ENCODE data around the gene TFPT.

TFPT gene, protein sequence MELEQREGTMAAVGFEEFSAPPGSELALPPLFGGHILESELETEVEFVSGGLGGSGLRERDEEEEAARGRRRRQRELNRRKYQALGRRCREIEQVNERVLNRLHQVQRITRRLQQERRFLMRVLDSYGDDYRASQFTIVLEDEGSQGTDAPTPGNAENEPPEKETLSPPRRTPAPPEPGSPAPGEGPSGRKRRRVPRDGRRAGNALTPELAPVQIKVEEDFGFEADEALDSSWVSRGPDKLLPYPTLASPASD

DNA sequence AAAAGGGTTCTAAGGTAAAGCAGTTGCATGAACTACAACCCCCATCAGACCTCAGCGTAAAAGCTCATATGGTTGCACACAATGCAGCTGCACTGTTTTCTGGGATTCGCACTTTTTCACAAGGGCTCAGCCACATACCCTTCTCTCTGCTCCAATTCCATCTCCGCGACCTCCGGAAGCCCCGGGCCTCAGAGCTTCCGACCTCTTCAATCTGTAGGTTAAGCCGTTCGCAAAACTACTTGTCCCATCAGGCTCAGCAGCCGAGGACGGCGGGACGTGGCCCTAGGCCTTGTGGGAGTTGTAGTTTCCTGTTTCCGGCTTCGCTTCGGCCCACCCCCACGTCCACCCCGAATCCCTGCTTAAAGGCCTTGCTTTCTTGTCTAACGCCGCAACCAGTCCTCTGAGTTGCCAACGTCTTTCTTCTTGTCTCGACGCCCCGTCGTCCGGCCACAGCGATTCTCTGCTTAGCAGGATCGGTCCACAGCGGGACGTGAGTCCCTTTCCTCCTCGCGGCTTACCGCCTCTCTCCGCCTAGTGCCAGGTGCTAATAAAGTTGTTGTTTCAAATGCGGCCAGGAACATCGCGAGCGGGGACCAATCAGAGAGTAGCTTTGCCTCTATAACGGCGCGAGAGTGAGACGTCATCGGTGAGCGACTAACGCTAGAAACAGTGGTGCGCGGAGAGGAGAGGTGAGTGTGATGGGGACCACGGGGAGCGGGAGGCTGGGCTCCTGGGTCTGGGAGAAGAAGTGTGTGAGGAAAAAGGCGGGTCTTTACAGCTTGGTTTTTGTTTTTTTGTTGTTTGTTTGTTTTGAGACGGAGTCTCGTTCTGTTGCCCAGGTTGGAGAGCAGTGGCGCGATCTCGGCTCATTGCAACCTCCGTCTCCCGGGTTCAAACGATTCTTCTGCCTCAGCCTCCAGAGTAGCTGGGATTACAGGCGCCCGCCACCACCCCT is at the start of gene TFPT, which contains the start of gene PRPF31:
TFPT (minus strand) TSS at position 549 of the 955 bp plus-strand sequence; CDS start at position 161, 388 bp downstream.
PRPF31 (plus strand) TSS at position 646 of the 955 bp plus-strand sequence. CDS start 2,525 bp downstream, outside the sequence.
- DNase-seq (ENCODE audit: low read depth, low spot score) = peak; percentile 96

DNA sequence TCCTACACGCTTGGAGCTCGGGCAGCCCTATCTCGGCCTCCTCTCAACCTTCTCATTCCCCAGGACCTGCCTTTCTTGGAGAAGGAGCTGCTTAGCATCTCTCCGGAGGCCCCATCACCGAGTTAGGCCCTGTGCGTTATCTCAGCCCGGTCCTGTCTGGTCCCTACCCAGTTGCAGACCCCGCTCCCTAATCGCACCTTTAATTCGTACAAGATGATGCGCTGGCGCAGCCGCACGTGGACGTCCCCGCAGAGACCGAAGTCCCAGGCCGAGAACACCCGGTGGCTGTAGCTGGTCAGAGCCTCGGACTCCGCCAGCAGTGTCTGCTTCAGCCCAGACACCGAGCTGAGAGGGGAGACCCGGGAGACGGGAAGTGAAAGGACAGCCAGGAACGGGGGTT is 49.8 kb upstream of the TFPT start:
- no peak for DNase-seq (ENCODE audit: low read depth, low spot score)

DNA sequence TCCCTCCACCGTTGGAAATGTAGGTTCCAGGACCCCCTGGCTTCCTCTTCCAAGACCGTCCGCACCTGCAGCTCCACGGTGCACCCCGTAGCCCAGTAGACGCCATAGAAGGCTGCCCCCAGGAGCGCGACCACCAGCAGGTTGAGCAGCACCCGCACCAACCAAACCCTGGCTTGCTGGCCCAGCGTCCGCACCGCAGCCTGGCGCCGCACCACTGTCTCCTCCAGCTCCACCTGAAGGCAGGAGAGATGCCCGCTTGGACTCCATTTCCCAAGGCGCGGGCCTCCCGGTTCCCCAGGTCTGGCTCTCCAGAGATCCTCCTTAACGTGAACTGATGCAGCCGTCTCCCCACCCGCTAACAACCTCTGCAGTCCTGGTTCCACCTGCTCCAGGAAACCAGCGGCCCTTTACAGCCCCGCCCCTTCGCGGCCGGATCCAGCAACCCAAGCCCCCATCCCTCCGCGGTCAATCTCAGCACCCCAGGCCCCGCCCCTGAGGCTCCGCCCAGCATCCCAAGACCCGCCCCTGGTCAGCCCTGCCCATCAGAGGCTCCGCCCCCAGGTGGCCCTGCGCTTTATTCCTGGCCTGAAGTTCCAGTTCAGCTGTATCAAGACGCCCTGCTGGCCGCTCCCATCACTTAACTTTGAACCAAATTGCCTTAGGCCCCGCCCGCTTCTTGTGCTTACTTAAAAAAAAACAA is 49.1 kb upstream of the TFPT start:
- DNase-seq (ENCODE audit: low read depth, low spot score) = no peak

DNA sequence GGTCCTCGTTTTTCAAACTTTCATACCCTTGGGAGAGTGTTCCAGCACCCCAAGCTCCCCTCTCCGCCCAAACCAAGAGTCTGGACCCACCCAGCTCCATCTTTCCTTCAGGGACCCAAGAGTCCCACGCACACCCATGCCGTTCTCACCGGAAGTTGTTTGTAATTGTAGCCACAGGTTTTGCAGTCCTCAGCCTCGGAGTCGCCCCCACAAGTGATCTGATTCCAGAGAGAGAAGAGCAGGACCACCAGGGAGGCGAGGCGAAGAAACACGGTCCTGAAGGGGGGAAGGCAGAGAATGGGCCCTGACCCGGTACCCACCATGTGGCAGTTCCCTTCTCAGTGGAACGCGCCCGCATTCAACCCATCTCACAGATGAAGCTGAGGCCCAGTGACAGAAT is 47.4 kb upstream of the TFPT start:
- DNase-seq (ENCODE audit: low read depth, low spot score) = no peak

DNA sequence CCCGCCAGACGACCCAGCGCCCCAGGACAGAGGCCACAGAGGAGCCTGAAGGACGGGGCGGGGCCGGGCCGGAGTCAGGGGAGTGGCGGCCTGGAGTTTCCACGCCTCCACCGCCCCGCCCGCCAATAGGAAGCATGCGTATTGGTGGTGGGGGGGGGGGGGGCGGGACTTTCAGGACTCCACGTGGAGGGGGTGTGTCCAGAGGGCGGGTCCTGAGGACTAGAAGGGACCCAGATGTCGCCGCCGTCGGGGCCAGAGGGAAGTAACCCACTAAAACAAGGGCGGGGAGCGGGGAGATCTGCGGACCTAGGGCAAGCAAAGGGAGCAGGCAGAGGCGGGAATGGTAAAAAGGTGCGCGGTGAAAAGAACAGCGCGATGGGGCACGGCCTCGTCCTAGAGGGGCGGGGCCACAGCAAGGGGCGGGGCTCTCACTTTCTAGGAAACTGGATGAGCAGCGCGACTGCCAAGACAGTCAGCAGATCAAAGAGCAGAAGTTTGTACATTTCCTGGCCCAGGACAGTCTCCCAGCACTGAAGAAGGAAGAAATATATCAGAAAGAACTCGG is 46.9 kb upstream of the TFPT start:
- no peak for DNase-seq (ENCODE audit: low read depth, low spot score)

DNA sequence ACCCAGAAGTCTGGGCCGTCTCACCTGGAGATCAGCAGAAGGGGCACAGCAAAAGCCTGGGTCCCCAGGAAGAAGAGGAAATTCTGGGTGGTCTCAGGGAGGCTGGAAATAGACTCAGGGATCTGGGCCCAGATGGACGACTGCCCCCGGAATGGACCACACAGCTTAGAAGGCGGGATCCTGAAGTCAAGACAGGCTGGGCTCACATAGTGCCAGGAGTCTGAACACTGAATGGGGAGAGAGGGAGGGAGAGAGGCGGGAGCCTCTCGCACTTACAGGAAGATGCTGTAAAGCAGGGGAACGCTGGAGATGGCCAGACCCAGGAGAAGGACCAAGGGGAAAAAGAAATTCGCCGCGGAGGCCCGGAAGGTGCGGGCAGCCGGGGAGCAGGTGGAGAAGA is 45.4 kb upstream of the TFPT start:
- no peak for DNase-seq (ENCODE audit: low read depth, low spot score)

DNA sequence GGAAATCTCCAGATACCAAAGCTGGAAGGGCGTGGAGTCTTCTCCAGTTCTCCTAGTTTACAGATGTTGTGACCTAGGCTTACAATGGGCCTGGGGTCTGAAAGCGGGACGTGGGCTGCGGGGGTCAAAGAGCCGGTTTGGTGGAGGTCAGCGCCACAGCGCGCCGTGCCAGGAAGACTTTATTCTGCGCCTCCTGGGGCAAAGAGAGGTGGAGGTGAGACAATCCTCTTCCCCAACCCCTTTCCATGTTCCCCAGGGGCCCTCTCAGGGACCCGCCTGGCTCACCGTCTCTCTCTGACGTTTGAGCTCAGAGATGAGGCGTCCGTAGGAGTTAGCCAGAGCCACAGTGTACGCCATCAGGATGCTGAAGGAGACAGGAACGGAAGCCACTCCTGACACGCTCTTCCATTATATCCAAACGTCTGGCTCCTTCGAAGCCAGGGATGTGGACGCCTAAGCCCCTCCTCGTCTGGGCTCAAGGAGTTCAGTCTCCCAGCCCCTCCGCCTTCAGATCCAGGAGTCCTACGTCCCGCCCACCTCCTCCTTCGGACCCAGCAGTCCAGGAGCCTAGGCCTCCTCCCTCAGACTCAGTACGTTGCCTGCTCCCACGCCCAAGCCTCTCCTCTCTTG is 44.8 kb upstream of the TFPT start:
- no peak for DNase-seq (ENCODE audit: low read depth, low spot score)

DNA sequence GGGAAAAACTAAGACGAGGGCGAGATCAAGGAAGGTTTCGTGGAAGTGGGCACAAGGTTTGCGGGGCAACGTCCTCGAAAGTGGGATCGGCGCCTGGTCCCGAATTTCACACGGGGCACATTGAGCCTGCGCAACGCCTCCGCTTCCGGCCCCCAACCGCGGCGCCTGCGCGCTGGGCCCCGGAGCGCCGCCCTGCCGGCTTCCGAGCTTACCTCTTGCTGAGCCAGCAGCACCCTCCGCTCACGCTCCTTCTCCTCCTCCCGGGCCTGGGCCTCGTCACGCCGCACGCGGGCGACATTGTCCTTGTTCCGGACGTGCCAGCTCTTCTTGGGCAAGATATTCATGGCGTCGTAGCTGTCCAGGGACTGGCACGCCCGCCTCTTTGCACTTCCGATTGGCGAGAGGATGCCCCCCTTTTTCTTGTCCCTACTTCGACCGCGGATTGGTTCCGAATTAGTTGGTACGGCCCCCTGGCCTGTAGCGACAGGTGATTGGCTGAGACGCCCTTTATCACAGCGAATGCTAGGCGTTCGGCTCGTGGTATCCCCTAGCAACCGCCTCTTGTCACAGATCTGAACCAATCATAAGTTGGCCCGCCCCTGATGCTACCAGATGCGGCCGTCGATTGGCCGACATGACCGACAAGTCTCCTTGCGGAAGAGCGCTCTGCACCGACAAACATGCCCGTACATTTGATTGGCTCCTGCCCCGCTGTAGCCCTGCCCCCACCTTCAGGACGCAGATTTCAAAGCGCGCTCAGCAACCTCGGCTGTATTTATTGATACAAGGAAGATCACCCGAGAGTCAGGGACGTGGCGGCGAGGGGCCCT is 44.1 kb upstream of the TFPT start, which contains the start of gene LENG1:
LENG1 (minus strand) TSS at position 370 of the 830 bp plus-strand sequence; CDS start at position 344, 26 bp downstream.
- peak; percentile 100 for DNase-seq (ENCODE audit: low read depth, low spot score)

DNA sequence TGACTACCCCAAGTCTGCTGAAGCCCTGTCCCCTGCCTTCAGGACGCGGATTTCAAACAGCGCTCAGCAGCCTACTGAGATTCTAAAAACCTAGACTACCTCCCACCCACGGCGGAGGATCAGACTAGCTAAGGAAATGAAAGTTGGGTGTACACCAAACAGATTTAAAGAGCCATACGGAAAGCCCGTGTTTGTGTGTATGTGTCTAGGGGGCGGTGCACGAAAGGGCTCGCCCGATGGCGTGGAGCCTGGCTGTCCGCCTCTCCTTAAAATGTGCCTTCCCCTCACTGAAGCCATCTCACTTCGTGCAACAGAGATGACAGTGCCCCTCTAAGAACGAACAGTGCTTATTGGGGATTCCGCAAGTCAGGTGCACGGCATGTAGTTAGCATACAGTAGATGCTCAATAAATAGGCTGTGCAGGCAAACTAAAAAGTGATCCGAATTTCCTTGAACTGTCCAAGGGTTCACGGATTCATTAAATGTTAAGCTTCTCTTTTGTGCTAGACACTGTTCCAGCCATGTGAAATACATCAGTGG is 43.4 kb upstream of the TFPT start:
- no peak for DNase-seq (ENCODE audit: low read depth, low spot score)

DNA sequence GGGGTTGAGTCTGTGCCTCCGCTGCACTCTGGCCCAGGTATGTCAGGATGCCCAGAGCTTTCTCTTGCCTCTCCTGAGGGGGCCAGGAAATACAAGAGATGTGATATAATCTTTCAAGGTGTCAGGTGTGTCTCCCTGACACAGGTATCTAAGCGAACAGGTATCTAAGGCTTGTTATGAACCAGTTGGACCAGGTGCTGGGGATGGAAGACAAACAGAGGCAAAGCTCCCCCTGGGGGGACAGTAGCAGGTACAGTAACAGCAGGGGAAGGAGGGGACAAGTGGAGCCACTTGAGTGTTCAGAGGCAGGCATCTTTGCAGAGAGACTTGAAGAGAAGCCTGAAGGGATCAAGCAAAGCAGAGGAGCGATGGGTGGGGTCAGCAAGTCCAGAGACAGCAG is 41.5 kb upstream of the TFPT start:
- DNase-seq (ENCODE audit: low read depth, low spot score) = no peak

DNA sequence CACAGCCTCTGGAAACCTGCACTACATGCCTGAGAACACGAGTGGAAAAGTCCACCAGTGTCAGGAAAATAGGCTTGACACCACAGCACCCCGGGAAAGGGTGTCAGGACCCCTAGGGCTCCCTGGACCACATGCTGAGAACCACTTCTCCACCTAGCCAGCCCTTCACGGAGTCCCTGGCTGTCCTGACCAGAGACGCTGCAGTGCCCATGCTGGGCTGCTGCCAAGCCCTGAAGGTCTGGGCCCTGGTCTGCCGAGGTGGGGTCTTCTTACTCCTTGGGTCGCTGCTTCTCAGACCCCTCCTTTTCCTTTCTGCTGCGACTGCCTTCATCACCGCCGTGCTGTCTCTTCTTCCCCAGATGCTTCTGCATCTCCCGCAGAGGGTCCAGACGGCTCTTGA is 41.0 kb upstream of the TFPT start:
- no peak for DNase-seq (ENCODE audit: low read depth, low spot score)

DNA sequence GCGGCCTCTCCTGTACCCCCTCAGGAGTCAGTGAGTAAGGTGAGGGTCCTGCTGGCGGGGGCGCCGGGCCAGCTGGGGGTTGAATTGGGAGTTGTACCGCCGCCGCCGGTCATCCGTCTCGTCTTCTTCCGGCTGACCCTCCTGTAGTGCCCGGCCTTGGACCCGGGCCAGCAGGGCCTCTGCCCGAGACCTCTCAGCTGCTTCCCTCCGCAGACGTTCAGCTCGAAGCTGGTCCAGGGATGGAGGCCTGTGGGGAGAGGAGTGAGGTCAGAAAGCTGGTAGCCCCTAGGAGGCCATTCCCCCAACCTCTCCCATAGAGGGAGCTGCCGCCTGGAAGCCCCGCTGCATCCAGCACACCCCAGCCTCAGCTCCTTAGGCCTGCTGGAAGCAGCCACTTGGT is 40.2 kb upstream of the TFPT start:
- no peak for DNase-seq (ENCODE audit: low read depth, low spot score)

DNA sequence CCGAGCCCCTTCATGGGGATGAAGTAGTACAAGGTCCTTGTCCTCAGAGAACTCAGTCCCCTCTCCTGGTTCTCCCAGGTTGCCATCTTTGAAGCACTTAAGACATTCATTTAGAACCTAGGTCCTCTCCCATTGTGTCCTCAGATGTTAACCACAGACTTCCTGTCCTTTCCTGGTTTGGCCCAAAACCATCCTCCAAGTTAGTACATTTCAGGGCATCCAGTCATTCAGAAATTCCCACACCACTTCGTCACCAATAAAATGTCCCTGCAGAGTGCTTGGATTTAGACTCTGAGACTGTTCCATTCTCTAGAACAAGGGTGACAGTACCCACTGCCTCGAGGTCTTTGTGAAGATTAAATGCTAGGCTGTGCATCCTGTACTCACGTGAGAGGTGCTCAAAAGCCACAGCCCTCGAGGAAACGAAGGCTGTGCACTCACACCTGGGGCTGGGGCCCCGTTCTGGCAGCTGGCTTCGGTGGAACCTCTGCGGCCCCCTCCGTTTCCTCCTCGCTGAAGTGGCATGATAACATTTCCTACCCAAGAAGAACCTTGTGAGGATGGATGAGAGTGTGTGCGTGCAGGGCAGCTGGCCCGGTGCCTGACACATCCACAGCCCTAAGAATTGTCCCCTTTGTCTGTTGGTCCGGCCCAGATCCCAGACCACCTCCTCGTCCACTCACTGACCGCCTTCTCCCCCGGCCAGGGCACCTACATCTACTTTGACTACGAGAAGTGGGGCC is 39.3 kb upstream of the TFPT start:
- no peak for DNase-seq (ENCODE audit: low read depth, low spot score)

DNA sequence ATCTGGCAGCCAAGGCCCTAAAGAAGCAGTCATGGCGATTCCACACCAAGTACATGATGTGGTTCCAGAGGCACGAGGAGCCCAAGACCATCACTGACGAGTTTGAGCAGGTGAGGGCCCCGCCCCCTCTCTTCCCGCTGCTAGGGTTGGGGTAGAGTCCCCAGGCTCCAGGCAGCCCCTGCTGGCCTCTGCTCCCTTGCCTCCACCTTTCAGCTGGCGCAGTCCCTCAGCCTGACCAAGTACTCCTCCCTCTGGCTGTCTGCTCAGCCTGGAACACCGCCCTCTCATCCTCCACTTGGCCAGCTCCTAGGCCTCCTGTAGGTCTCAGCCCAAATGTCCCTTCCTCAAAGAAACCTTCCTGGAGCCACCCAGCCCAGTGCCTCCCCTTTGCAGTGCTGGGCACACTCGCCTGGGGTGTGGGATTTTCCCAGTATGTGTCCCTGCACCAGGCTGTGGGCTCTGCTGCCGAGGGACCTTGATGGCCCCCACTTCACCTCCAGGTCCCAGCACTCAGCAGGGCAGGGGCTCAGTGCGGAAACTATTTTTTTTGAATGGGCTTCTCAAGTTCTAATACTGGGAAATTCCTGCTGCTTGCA is 38.4 kb upstream of the TFPT start:
- no peak for DNase-seq (ENCODE audit: low read depth, low spot score)

DNA sequence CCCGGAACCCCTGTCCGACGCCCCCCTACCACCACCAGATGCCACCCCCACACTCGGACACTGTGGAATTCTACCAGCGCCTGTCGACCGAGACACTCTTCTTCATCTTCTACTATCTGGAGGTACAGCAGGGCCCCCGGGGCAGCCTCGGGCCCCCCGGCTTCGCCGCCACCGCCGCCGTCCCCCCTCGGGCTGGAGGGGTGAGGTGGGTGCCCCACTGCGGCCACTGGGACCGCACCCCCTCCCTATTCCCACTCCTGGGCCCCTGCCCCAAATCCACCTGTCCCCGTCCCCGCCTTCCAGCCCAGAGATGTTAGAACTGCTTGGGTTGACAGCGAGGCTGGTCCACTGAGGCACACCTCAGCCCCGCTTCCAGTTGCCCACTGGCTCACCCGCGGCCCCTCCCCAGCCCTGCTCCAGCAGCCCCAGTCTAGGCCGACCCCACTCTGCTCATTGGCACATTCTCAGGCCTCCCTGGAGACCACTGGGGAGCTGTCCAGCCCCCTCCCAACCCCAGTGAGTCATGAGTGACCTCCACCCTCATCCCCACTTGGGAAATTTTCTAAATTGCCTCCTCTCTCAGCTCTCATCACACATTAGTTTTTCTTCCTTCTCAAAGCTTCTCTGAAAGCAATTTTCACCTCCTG is 37.5 kb upstream of the TFPT start:
- no peak for DNase-seq (ENCODE audit: low read depth, low spot score)

DNA sequence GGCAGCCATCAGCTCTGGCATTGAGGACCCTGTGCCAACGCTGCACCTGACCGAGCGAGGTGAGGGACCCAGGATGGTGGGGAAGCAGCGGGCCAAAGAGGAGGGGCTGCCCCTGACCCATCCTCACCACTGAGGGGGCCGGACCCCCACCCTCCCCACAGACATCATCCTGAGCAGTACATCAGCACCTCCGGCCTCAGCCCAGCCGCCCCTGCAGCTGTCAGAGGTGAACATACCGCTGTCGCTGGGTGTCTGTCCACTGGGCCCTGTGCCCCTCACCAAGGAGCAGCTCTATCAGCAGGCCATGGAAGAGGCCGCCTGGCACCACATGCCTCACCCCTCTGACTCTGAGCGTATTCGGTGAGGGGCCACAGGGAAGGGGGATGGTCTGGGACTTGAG is 36.8 kb upstream of the TFPT start:
- DNase-seq (ENCODE audit: low read depth, low spot score) = no peak

DNA sequence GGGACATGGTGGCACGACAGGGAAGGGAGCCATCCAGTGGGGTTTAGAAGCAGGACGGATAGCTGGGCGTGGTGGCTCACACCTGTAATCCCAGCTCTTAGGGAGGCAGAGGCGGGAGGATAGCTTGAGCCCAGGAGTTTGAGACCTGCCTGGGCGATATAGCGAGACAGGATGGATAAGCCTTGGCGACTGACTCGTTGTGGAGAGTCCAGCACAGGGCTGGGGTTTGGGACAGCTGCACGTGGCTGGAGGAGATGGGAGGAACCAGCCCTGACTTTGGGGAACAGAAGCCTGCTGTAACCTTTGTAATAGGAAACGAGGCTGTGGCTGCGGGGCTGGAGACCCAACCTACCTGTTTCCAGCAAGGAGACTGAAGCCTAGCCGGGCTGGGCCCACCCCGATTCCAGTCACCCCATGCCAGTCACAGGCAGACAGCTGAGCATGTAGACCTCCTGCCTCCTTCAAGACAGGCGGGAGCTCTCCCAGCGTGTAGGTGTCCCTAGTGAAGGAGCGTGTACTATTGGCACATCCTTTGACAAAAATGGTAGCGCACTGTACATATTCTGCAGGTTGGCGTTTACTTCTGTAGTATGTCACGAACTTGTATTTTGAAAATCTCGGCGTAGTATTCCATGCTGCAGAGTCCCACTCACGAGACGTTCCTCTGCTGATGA is 36.0 kb upstream of the TFPT start:
- DNase-seq (ENCODE audit: low read depth, low spot score) = no peak

Measured in iPS DF 19.7 (cell line).